Rectal smooth muscle tissue (tissue), 1 donor: ENCODE results near the gene ORM1.

Experiments used
- H3K27ac ChIP-seq: one replicate; pipeline ENCODE4 v1.7.0; 2013; ENCODE audit warnings: low read depth, low read length, inconsistent platforms
- H3K27me3 ChIP-seq: one replicate; pipeline ENCODE4 v1.7.0; 2013; ENCODE audit warnings: low read length; ENCODE audit not compliant: control insufficient read depth, insufficient read depth
- H3K36me3 ChIP-seq: one replicate; pipeline ENCODE4 v1.7.0; 2013; ENCODE audit warnings: low read length; ENCODE audit not compliant: control insufficient read depth, insufficient read depth
- H3K4me1 ChIP-seq: one replicate; pipeline ENCODE4 v1.7.0; 2013; ENCODE audit warnings: low read length; ENCODE audit not compliant: control insufficient read depth, insufficient read depth
- H3K4me3 ChIP-seq: one replicate; pipeline ENCODE4 v1.7.0; 2013; ENCODE audit warnings: low read length
- H3K9ac ChIP-seq: one replicate; pipeline ENCODE4 v1.7.0; 2013; ENCODE audit warnings: low read length

ORM1 gene

DNA sequence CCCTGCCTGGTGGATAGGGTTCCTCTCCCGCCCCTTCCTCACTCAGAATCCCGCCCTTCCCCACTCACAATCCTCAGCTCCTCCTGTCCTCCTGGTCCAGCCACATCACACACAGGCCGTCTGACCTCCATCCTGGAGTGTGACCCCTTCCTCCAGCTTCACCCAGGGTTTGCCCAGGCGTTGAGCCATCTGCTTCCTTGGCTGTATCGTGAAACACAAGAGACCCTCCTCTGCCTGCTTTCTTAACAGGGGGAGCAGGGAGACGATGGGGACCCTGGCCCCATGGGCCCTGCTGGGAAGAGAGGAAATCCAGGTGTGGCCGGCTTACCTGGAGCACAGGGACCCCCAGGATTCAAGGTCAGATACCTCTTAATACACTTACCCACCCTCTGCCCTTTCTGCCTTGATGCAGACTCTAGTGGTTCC lies 32.3 kb upstream of the ORM1 start:
- no peak overlapping the region for H3K9ac ChIP-seq
- no peaks in the 10 kb centered on the region for H3K4me1 ChIP-seq
- no peaks in the 10 kb centered on the region for H3K36me3 ChIP-seq
- no peaks in the 10 kb centered on the region for H3K27me3 ChIP-seq
- no peak overlapping the region for H3K4me3 ChIP-seq
- no peak overlapping the region for H3K27ac ChIP-seq

DNA sequence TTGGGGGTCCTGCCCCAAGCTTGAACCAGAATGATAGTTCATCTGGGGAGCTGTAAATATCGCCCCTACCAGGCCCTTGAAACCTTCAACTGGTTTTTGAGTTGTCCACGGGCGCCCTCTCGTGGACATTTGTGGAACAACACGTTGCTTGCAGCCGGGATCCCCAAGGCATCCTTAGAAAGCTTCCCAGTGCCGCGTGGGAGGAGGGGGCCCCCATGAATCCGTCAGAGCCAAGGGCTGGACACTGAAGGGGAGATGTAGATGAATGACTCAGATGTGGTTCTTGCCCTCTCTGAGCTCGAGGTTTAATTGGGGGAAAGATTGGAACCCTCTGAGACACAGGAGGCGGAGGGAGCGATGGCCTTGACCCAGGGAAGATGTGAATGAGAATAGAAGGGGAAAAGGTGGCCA lies 31.8 kb upstream of the ORM1 start:
- H3K4me1 ChIP-seq = no peaks in the 10 kb centered on the region
- no peaks in the 10 kb centered on the region for H3K27me3 ChIP-seq
- no peak overlapping the region for H3K9ac ChIP-seq

DNA sequence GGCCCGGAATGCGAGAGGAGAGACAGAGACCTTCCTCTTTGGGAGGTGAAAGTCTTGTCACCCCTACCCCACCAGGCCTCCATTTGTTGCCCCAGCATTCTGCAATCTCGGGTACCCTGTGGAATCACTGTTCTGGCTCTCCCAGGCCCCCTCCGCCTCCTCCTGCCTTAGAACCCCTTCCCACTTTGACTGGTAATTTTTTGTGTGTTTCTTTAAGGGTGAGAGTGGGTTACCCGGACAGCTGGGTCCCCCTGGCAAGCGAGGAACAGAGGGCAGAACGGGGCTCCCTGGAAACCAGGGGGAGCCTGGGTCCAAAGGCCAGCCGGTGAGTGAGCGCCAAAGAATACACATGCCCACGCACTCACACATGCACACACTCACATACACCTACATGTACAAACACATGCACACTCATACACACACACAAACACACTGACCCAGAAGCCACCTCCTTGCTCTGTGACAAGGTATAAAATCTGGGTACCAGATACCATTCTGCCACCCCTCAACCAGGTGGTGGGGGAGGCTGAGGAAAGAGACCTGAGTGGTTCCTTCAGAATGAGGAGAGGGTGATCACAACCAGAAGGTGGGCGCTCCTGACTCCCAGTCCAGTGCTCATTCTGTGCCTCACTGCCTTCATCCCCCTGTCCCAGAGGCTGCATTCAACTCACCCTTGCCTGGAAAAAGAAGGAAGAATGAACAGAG lies 30.9 kb upstream of the ORM1 start:
- Histone ChIP-seq H3K27me3 (no peaks in the 10 kb centered on the region), H3K4me1 (no peaks in the 10 kb centered on the region), H3K36me3 (no peaks in the 10 kb centered on the region), H3K9ac (no peak overlapping the region), H3K27ac (no peak overlapping the region), H3K4me3 (no peak overlapping the region)

More for the DNA sequence above, 31.8 kb upstream of the ORM1 start:
- Histone ChIP-seq H3K36me3 (no peaks in the 10 kb centered on the region), H3K27ac (no peak overlapping the region), H3K4me3 (no peak overlapping the region)

DNA sequence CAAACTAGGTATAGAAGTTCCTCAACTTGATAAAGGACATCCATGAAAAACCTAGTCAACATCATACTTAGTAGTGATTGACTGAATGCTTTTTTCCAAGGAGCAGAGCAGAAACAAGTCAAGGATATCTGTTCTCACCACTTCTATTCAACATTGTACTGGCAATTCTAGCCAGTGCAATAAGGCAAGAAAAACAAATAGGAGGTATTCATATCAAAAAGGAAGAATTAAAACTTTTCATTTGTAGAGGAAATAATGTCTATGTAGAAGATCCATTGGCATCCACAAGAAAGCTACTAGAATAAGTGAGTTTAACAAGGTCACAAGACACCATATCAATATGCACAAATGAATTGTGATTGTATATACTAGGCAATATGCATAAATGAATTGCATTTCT lies 28.2 kb upstream of the ORM1 start:
- Histone ChIP-seq H3K36me3 (no peaks in the 10 kb centered on the region), H3K4me3 (no peak overlapping the region), H3K27ac (no peak overlapping the region), H3K9ac (no peak overlapping the region), H3K27me3 (no peaks in the 10 kb centered on the region), H3K4me1 (no peaks in the 10 kb centered on the region)

DNA sequence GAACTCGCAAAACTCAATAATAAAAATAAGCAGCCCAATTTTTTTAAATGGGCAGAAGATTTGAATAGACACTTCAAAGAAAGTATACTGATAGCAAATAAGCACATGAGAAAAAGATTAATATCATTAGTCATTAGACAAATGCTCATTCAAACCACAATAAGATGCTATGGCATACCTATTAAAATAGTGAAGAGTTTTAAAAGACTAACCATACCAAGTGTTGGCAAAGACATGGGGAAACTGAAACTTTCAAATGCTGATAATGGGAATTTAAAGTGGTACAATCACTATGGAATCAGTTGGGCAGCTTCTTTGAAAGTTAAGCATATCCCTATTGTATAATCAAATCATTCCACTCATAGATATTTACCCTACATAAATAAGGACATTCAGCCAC lies 26.6 kb upstream of the ORM1 start:
- Histone ChIP-seq H3K9ac (no peak overlapping the region), H3K27me3 (no peaks in the 10 kb centered on the region), H3K27ac (no peak overlapping the region), H3K4me3 (no peak overlapping the region), H3K36me3 (no peaks in the 10 kb centered on the region), H3K4me1 (no peaks in the 10 kb centered on the region)

DNA sequence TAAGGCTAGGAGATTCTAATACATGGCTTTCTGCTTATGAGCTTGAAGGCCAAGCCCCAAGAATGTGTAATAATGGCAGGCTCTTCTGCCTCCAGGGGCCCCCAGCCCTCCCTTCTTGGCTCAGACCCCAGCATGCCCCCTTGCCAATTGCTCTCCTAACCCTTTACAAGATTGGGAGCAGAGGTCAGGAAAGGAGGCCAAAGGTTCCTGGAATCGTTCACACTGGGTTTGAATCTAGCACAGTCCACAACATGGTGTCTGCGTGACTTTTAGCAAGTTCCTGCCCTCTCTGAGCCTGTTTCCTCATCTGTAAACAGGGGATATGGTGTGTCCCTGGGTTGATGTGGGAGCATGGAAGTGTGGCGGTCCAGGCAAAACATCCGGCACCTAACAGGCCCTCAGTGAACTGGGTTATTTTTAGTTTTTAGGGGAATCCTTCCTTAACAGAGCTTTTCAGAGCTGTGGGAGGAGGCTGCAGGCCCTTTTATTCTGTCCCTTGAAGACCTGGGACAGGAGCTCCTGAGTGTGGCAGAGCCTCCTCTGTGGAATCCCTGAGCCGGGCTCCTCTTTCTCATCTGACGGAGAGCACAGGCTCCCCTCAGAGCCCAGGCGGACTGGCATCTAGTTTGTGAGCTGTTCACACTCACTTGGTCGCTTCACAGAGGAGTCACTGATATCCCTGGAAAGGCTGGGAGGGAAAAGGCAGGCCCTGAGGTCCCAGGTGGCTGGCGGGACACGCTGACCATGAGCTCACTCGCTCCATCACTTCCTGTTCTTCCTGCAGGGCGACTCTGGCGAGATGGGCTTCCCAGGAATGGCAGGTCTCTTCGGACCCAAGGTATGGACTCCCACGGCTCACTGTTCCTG lies 23.4 kb upstream of the ORM1 start:
- Histone ChIP-seq H3K9ac (no peak overlapping the region), H3K27ac (no peak overlapping the region), H3K27me3 (no peaks in the 10 kb centered on the region), H3K4me3 (no peak overlapping the region), H3K4me1 (no peaks in the 10 kb centered on the region), H3K36me3 (no peaks in the 10 kb centered on the region)

DNA sequence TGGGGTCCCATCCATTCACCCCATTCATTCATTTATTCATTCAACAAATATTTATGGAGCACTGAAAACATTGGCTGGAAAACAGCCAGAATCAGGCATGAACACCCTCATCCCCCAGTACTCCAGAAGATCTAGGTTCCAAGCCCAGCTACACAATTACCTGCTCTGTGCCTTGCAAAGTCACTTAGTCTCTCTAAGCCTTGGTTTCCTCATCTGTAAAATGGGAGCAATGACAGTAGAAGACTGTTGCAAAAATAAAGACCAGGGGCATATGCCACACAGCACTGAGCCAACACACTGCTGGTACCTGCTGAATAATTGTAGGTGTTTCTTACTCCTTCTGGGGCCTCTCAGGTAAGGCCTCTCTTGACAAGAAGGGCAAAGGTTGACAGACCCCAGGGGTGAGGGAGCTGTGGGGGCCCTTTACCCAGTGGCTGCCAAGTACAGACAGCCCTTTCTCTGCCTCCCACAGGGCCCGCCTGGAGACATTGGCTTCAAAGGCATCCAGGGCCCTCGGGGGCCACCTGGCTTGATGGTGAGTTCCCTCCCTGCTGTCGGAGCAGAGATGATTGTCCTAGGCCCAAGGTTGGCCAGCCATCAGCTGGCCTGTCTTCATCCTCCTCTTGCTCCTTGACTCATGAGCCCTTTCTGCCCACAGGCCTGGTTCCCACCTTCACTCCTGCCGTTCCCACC lies 22.6 kb upstream of the ORM1 start:
- H3K27ac ChIP-seq = no peak overlapping the region
- no peak overlapping the region for H3K4me3 ChIP-seq
- H3K4me1 ChIP-seq = no peaks in the 10 kb centered on the region
- no peaks in the 10 kb centered on the region for H3K36me3 ChIP-seq
- H3K9ac ChIP-seq = no peak overlapping the region
- no peaks in the 10 kb centered on the region for H3K27me3 ChIP-seq

DNA sequence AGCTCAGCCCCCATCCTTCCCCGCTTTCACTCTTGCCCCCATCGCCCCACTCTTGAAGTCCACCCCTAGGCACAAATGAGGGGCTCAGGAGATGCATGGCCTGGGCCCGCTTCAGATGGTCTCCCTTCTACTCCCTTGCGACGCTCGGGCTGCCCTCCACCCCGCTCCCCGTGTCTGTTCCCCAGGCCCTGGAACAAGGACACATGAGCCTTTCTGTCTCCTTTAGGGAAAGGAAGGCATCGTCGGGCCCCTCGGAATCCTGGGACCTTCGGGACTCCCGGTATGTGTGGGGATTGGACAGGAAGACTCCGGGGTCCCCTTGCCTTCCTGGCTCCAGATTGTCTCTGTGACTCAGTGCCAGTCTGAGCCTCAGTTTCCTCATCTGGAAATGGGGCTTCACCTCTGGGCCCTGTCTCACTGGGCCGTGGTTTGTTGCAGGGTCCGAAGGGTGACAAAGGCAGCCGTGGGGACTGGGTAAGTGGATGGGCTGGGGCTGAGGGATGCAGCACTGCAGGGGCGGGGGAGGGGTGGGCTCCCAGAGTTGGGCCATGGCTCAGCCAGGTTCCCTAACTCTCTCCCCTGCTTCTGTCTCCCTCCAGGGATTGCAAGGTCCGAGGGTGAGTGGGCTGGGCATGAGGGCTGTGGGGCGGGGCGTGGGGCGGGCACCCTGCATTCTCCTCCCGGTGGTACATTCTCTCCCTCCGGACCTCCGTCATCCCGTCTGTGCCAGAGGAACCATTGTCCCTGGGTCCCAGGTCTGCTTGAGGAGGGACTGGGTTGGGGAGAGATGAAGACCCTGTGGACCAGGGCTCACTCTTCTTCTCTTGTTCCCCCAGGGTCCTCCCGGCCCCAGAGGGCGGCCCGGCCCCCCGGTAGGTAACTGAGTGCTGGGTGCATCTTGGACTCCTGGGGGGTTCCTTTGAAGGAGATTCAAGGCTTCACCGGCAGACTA lies 21.8 kb upstream of the ORM1 start:
- H3K27ac ChIP-seq = no peak overlapping the region
- H3K4me1 ChIP-seq = no peaks in the 10 kb centered on the region
- no peaks in the 10 kb centered on the region for H3K27me3 ChIP-seq
- H3K36me3 ChIP-seq = no peaks in the 10 kb centered on the region
- H3K4me3 ChIP-seq = no peak overlapping the region
- H3K9ac ChIP-seq = no peak overlapping the region

DNA sequence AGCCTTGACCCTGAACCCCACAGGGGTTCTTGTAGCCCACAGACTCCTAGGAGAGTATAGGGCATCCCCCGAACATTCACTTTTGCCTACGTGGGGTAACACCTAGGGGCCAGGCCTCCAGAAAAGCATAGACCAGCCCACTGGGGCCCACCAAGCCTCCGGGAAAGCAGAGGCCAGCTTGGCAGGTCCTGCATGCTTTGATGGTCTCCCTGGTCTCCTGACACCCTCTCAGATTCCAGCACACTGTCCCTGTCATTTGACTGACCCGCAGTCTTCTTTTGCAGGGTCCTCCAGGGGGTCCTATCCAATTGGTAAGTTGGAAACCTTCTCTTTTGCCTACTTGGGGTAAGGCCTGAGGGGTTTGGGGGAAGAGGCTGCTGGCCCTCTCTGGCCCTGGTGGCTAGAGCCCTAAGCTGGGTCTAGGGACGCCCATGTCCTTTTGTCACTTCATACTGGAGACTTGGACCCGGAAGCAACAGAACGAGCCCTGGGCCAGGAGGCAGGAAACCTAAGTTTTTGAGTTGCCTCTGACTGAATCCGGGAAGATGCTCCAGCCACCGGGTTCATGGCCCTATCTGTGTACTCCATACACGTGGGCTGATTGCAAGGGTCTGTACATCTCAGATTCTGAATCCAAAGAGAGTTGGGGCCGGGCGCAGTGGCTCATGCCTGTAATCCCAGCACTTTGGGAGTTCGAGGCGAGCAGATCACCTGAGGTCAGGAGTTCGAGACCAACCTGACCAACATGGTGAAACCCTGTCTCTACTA lies 20.9 kb upstream of the ORM1 start:
- Histone ChIP-seq H3K4me3 (no peak overlapping the region), H3K27me3 (no peaks in the 10 kb centered on the region), H3K9ac (no peak overlapping the region), H3K27ac (no peak overlapping the region), H3K4me1 (no peaks in the 10 kb centered on the region), H3K36me3 (no peaks in the 10 kb centered on the region)

DNA sequence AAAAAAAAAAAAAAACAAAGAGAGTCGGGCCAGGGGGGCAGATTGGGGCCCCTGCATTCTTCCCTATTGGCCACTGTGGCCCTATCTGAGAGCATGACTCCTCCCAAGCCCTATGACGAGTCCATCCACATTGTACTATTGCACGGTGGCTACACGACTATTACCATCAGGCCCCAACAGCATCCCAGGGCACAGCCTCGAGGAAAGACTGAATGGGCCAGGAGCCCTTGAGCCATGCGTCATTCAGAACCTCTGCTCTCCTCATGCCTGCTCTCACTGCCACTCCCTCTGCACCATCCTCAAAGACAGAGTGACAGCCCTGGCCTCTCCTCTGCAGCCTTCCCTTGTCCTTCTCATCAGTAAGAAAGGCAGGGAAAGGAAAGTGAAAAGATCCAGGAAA lies 20.2 kb upstream of the ORM1 start:
- H3K4me3 ChIP-seq = no peak overlapping the region
- no peaks in the 10 kb centered on the region for H3K4me1 ChIP-seq
- H3K27me3 ChIP-seq = no peaks in the 10 kb centered on the region
- no peak overlapping the region for H3K9ac ChIP-seq
- H3K36me3 ChIP-seq = no peaks in the 10 kb centered on the region
- H3K27ac ChIP-seq = no peak overlapping the region

DNA sequence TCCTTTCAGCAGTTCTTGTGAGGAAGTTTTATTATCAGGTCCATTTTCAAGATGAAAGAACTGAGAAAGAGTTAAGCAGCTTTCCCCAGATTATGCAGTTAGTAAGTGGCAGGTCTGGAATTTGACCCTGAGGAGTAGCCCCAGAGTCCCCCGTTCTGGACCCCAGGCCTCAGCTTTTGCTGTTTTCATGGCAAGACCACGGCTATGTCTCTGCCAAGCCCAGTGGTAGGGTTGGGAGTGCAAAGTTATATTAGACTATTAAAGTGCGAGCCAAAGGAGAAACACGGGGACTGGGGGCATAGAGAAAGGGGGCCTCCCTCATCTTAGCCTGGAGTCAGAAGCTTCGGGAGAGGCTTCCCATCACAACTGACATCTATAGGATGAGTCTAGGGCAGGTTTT lies 19.3 kb upstream of the ORM1 start:
- Histone ChIP-seq H3K4me3 (no peak overlapping the region), H3K4me1 (no peaks in the 10 kb centered on the region), H3K27ac (no peak overlapping the region), H3K9ac (no peak overlapping the region), H3K27me3 (no peaks in the 10 kb centered on the region), H3K36me3 (no peaks in the 10 kb centered on the region)
